Fibroblast of villous mesenchyme (primary cell): ENCODE measurements around the gene TOR4A. TPM values are rescaled to one million over a fixed set of nuclear protein-coding genes. Genes with fewer than 3 reads are reported as not detected.

ENCODE experiments used
- DNase-seq: peaks from one replicate; pipeline ENCODE4 v3.0.0-alpha.2; 2010; ENCODE audit warnings: low read depth
- H3K4me3 ChIP-seq: 2 replicates; pipeline ENCODE4 v1.5.1; 2011; ENCODE audit warnings: low read depth, mild to moderate bottlenecking, low read length
- total RNA-seq: library from RNA; depleted of rRNA; stranded (reverse); fragments of >200 nt; gene quantifications from 2 replicates; pipeline ENCODE4 v1.2.3, GENCODE V29; 2012
- TF ChIP-seq, protein P1 (sequence below): IDR thresholded peaks from 2 replicates; pipeline ENCODE4 v1.5.1; 2012; ENCODE audit warnings: low read depth, mild to moderate bottlenecking, low read length; ENCODE audit not compliant: insufficient read depth

TOR4A gene
- total RNA-seq, 1 donor, result 42.3 TPM

DNA sequence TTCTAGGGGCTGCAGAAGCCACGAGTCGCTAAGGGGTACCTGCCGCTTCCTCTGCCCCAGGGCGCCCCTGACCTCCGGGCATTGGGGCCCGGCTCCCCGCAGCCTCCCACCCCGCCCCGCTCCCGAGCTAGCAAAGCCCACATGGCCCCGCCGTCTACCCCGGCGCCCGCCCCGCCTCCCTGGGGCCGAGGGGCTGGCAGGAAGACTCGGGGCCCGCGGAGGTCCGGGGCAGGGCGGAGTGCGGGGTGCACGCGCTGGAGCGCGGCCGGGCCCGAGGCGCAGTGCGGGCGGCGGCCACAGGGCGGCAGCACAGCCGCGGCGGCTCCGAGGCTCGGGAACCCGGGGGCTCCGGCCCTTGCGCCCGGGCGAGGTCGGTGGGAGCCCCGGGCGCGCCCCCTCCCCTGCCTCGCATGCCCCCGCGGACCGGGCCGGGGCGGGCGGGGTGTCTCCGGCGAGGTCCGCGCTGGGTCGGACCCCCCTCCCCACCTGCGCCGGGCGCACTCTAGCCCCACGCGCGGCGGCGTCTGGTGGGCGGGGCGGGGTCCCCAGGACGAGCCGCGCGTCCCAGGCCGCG lies 17.8 kb downstream of the TOR4A start:
- no peak for DNase-seq
- TF ChIP-seq, protein P1, sequence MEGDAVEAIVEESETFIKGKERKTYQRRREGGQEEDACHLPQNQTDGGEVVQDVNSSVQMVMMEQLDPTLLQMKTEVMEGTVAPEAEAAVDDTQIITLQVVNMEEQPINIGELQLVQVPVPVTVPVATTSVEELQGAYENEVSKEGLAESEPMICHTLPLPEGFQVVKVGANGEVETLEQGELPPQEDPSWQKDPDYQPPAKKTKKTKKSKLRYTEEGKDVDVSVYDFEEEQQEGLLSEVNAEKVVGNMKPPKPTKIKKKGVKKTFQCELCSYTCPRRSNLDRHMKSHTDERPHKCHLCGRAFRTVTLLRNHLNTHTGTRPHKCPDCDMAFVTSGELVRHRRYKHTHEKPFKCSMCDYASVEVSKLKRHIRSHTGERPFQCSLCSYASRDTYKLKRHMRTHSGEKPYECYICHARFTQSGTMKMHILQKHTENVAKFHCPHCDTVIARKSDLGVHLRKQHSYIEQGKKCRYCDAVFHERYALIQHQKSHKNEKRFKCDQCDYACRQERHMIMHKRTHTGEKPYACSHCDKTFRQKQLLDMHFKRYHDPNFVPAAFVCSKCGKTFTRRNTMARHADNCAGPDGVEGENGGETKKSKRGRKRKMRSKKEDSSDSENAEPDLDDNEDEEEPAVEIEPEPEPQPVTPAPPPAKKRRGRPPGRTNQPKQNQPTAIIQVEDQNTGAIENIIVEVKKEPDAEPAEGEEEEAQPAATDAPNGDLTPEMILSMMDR, result peak; percentile 32
- peak overlapping the region; percentile 6 for H3K4me3 ChIP-seq

DNA sequence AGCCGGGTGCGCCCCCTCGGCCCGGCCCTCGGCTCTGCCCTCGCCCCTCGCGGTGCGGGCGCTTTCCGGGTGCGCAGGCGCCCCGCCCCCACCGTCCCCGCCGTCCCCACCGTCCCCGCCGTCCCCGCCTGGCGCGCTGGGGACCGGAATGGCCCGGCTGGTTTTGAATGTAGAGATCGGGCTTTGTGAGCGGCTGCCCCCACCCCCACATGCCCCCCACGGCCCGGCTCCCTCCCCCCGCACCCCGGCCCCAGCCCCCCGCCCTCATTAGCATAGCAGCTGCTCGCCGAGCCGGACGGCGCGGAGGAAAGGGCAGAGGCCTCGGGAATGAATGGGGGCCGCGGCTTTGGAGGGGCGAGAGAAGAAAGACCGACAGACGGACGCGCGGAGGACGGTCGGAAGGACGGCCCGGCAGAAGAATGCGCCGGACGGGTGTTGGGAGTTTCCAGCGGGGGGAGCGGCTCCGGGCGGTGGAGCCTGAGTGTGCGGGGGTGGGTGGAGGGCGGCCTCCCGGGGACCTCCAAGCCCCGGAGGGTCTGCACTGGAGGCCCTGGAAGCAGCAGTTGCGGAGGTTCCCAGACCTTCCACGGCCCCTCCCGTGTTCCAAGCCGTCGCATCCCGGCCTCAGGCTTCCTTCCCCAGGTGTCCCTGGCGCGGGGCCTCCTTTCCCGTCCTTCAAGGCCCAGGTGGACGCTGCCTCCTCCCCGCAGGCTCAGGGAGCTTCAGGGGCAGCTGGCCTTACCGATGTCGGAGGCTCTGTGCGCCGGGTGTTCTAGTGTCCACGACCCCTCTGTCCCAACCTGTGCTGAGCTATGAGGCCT lies 18.5 kb downstream of the TOR4A start:
- peak overlapping the region; percentile 30 for H3K4me3 ChIP-seq
- no peak for DNase-seq
- TF ChIP-seq, protein P1, result no peak

DNA sequence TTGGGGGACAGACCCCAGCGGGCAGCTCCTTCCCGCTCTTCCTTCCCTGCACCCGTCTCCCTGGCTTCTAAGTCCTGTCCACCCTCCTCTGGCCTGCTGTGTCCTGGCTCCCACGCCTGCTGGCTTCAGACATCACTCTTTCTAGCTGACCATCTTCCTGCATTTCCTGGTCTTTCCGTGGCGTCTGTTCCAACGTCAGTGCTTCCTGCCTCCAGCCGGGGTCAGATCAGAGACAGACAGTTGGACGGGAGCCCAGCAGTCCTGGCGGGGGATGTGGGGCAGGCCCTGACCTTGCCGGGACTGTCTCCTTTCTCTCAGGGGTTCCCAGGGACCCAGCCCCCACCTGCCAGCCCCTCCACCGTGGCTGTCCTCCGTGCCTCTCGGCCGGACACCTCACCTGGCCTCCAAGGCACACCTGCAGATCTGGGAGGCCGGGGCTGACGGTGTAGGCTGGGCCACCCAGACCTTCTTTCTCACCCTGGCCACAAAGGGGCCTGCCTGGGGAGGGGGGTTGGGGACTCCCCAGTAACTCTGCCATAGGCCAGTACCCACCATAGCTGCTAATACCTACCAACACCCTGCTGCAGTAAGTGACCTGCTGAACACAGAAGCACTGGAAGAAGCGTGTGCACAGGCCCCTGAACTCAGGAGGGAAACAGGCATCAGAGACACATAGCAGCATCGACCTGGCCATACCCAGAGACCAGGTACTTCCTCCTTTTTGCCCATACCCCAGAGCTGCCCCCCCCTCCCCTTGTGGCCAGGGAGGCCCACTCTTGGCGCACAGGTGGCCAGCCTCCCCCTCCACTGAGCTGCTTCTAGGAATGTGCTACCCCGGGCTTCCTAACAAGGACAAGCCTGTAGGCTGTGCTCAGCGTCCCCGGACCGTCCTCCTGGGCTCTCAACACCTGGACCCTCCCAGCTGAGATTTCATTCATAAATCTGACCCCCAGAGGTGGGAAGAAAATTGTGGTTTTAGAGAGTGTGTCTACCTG lies 19.4 kb downstream of the TOR4A start:
- DNase-seq, result peak; percentile 74
- TF ChIP-seq, protein P1, result no peak
- H3K4me3 ChIP-seq, result peak overlapping the region; percentile 30

DNA sequence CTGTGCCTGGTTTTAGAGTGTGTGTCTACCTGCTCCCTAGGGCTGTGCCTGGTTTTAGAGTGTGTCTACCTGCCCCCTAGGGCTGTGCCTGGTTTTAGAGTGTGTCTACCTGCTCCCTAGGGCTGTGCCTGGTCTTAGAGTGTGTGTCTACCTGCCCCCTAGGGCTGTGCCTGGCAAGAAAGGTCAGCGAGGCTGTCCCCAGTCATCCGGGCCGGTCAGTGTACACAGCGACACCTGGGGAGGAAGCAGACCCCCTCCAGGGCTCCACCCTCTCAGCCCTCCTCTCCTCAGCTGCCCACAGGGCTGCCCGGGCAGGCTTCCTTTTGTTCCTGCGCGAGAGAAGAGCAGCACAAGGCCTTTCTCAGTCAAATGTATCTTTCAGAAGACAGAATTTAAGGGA lies 20.4 kb downstream of the TOR4A start:
- H3K4me3 ChIP-seq, result no peak overlapping the region
- no peak for DNase-seq
- TF ChIP-seq, protein P1, result no peak

DNA sequence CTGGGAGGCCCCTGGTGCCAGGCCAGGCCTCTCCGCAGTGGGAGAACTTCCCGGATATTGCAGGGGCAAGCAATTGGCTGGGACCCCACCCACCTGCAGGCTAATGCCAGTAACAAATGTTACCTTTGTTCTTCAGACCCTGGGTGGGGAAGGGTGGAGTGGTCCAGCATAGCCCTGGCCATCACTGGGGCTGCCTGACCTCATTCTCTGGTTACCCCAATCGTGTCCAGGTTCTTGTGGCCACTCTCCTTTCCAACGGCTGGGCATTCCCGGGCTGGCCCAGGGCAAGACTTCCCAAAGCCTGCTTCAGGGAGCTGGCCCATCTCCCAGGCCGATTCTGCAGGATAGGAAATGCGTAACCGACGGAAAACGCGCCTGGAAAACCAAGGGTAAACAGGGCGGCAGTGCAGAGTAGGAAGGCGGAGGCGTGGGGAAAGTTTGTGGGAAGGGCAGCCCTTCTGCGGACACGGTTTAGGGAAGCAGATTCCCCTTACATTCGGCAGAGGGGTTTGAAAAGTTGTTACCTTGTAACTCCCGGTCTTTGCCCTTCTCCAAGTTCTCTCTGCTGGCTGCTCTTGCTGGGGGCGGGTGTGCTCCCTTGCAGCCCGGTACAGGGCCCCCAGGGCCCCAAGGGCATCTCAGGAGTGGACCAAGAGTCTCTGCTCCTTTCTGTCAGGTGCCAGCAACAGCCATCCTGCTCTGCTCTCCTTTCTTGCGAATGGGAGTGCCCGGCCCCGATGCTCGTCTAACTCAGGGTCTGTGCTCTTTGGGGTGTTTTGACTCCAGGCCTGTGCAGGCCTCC lies 21.1 kb downstream of the TOR4A start:
- no peak for DNase-seq
- TF ChIP-seq, protein P1, result no peak
- H3K4me3 ChIP-seq, result no peak overlapping the region

DNA sequence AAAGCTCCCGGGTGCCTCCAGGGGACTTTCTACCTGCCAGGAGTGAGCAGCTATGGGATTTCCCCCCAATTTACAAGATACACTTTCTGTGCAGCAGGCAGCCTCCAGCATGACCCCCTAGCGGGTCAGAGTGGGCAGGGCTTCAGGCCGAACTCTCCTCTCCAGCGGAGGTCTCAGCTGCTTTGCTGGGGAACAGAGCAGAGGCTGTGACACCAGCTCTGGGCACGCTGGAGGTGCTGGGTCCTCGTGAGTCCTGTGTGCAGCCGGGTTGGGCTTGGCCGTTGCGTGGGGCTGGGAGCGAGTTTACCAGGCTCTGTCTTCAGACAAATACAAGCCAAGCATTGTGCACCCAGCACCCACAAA lies 21.7 kb downstream of the TOR4A start:
- TF ChIP-seq, protein P1, result no peak
- H3K4me3 ChIP-seq, result no peak overlapping the region
- no peak for DNase-seq
